GDM1 (cell line): ENCODE data around the gene XRCC5.

Source experiments
- DNase-seq: peaks from one replicate; lab custom pipeline; 2025; lab: John Stamatoyannopoulos, UW

The XRCC5 gene

GRCh38 chr2:216084547-216084946 is 24.6 kb upstream of the XRCC5 start:
- peak; percentile 40 for DNase-seq

GRCh38 chr2:216086207-216086893 is 22.8 kb upstream of the XRCC5 start:
- DNase-seq: no peak

- DNase-seq: no peak
These were observed 18.8 kb upstream of the XRCC5 start for GRCh38 chr2:216090369-216090786.

GRCh38 chr2:216092646-216093045 is 16.5 kb upstream of the XRCC5 start:
- no peak for DNase-seq

- no peak for DNase-seq
These were observed 14.4 kb upstream of the XRCC5 start for GRCh38 chr2:216094701-216095100.

GRCh38 chr2:216098421-216099334 is 10.5 kb upstream of the XRCC5 start:
- DNase-seq: no peak

- DNase-seq: no peak
These were observed 8.0 kb upstream of the XRCC5 start for GRCh38 chr2:216101109-216101508.

GRCh38 chr2:216103213-216103612 is 5.9 kb upstream of the XRCC5 start:
- DNase-seq: no peak

- no peak for DNase-seq
These were observed 4.5 kb upstream of the XRCC5 start for GRCh38 chr2:216104691-216105090.

- no peak for DNase-seq
These were observed 1.8 kb upstream of the XRCC5 start for GRCh38 chr2:216107320-216107719.

GRCh38 chr2:216107760-216108159 is 1.4 kb upstream of the XRCC5 start:
- no peak for DNase-seq

GRCh38 chr2:216108310-216108966 is 710 bp upstream of the XRCC5 start:
- no peak for DNase-seq

- no peak for DNase-seq
These were observed 940 bp downstream of the XRCC5 start for GRCh38 chr2:216109962-216110614.

- no peak for DNase-seq
These were observed 1.5 kb downstream of the XRCC5 start for GRCh38 chr2:216110620-216111019.

- no peak for DNase-seq
These were observed 2.0 kb downstream of the XRCC5 start for GRCh38 chr2:216111122-216111521.

- no peak for DNase-seq
These were observed 3.8 kb downstream of the XRCC5 start for GRCh38 chr2:216112926-216113325.

- DNase-seq: no peak
These were observed 4.4 kb downstream of the XRCC5 start for GRCh38 chr2:216113572-216113971.

GRCh38 chr2:216114382-216114713 is 5.2 kb downstream of the XRCC5 start:
- no peak for DNase-seq

GRCh38 chr2:216114714-216115531 is 5.8 kb downstream of the XRCC5 start:
- peak; percentile 96 for DNase-seq

GRCh38 chr2:216116418-216116817 is 7.3 kb downstream of the XRCC5 start:
- DNase-seq: no peak

- DNase-seq: no peak
These were observed 8.6 kb downstream of the XRCC5 start for GRCh38 chr2:216117561-216118340.
